Measurements from ENCODE around the gene FNTB.
A peak's percentile ranks its signal among the peaks of the same experiment; 100 is the strongest.

Gene FNTB

GRCh38 chr14:65074449-65075150 lies 87.9 kb downstream of the FNTB start:
- TF ChIP-seq SPI1 (IDR thresholded peaks at IDR 0.05; ENCODE audit: borderline replicate concordance, low read depth) (no peak), GABPA (IDR thresholded peaks at IDR 0.05; ENCODE audit: low read depth) (no peak), REST (IDR thresholded peaks at IDR 0.05; ENCODE audit: insufficient replicate concordance, low read depth) (no peak), POLR2AphosphoS5 (IDR thresholded peaks at IDR 0.05; ENCODE audit: low read depth) (no peak), CTCF (IDR thresholded peaks at IDR 0.05; ENCODE audit: insufficient read depth, low read length) (no peak)
- H3K4me3 ChIP-seq (replicated peaks; ENCODE audit: insufficient read depth, low read length), result no peak overlapping the region
- peak in 1 of 2 experiments; percentile 79 for DNase-seq (ENCODE audit: low read depth in 1 of 2, low spot score in 1 of 2)
- peak overlapping the region; percentile 55 for H3K27ac ChIP-seq (replicated peaks)
- H3K27me3 ChIP-seq (ENCODE audit: insufficient read depth, poor library complexity, severe bottlenecking), result no peaks in the 10 kb centered on the region

GRCh38 chr14:65075628-65076325 lies 89.1 kb downstream of the FNTB start:
- H3K27ac ChIP-seq (replicated peaks), result peak overlapping the region; percentile 55
- peak in 1 of 2 experiments; percentile 61 for DNase-seq (ENCODE audit: low read depth in 1 of 2, low spot score in 1 of 2)
- no peaks in the 10 kb centered on the region for H3K27me3 ChIP-seq (ENCODE audit: insufficient read depth, poor library complexity, severe bottlenecking)
- TF ChIP-seq REST (IDR thresholded peaks at IDR 0.05; ENCODE audit: insufficient replicate concordance, low read depth), result no peak
- TF ChIP-seq SPI1 (IDR thresholded peaks at IDR 0.05; ENCODE audit: borderline replicate concordance, low read depth), result peak; percentile 66; the same call in 1 of the 2 replicates
- TF ChIP-seq CTCF (IDR thresholded peaks at IDR 0.05; ENCODE audit: insufficient read depth, low read length), result no peak
- no peak for TF ChIP-seq GABPA (IDR thresholded peaks at IDR 0.05; ENCODE audit: low read depth)
- TF ChIP-seq POLR2AphosphoS5 (IDR thresholded peaks at IDR 0.05; ENCODE audit: low read depth), result peak; percentile 36; the same call in 1 of the 2 replicates
- H3K4me3 ChIP-seq (replicated peaks; ENCODE audit: insufficient read depth, low read length), result no peak overlapping the region

GRCh38 chr14:65077318-65077717 lies 90.6 kb downstream of the FNTB start:
- H3K4me3 ChIP-seq (replicated peaks; ENCODE audit: insufficient read depth, low read length), result no peak overlapping the region
- no peaks in the 10 kb centered on the region for H3K27me3 ChIP-seq (ENCODE audit: insufficient read depth, poor library complexity, severe bottlenecking)
- no peak for TF ChIP-seq SPI1 (IDR thresholded peaks at IDR 0.05; ENCODE audit: borderline replicate concordance, low read depth)
- no peak for TF ChIP-seq GABPA (IDR thresholded peaks at IDR 0.05; ENCODE audit: low read depth)
- TF ChIP-seq POLR2AphosphoS5 (IDR thresholded peaks at IDR 0.05; ENCODE audit: low read depth), result no peak
- no peak for TF ChIP-seq CTCF (IDR thresholded peaks at IDR 0.05; ENCODE audit: insufficient read depth, low read length)
- TF ChIP-seq REST (IDR thresholded peaks at IDR 0.05; ENCODE audit: insufficient replicate concordance, low read depth), result no peak
- no peak for DNase-seq (ENCODE audit: low read depth in 1 of 2, low spot score in 1 of 2)
- no peak overlapping the region for H3K27ac ChIP-seq (replicated peaks)

Data from HL-60 (cell line).